Stimulated activated CD4-positive, alpha-beta T cell treated with anti-CD3 and anti-CD28 coated beads, Interleukin-2, amount 100 ng/mL, for 48 hours (primary cell): ENCODE results near the gene POLG2.
A peak's percentile ranks its signal among the peaks of the same experiment; 100 is the strongest.

Source experiments
- DNase-seq, 2 donors: peaks; one replicate each; pipeline ENCODE4 v3.0.0-alpha.2; 2020

The POLG2 gene

GRCh38 chr17:64496786-64497564, at the start of gene POLG2:
Gene POLG2 (minus strand): TSS chr17:64497054. CDS start chr17:64496968, 86 bp downstream.
- DNase-seq: peak; percentile 93

GRCh38 chr17:64544742-64545141, 47.9 kb upstream of the POLG2 start:
- DNase-seq: no peak

GRCh38 chr17:64540118-64540776, 43.4 kb upstream of the POLG2 start:
- no peak for DNase-seq

GRCh38 chr17:64538508-64539130, 41.8 kb upstream of the POLG2 start:
- DNase-seq: no peak

- DNase-seq: no peak
These were observed 40.6 kb upstream of the POLG2 start for GRCh38 chr17:64537488-64537887.

GRCh38 chr17:64536913-64537312, 40.1 kb upstream of the POLG2 start:
- DNase-seq: no peak

GRCh38 chr17:64535357-64535756, 38.5 kb upstream of the POLG2 start:
- no peak for DNase-seq

GRCh38 chr17:64534187-64534586, 37.3 kb upstream of the POLG2 start:
- DNase-seq: no peak

GRCh38 chr17:64533784-64534183, 36.9 kb upstream of the POLG2 start:
- DNase-seq: no peak

- no peak for DNase-seq
These were observed 35.6 kb upstream of the POLG2 start for GRCh38 chr17:64532409-64532808.

GRCh38 chr17:64531955-64532371, 35.1 kb upstream of the POLG2 start:
- DNase-seq: no peak

- DNase-seq: no peak
These were observed 32.4 kb upstream of the POLG2 start for GRCh38 chr17:64529221-64529620.

- DNase-seq: no peak
These were observed 31.1 kb upstream of the POLG2 start for GRCh38 chr17:64527914-64528313.

GRCh38 chr17:64520359-64520758, 23.5 kb upstream of the POLG2 start:
- no peak for DNase-seq

GRCh38 chr17:64519601-64520000, 22.7 kb upstream of the POLG2 start:
- DNase-seq: no peak

GRCh38 chr17:64515829-64516228, 19.0 kb upstream of the POLG2 start:
- no peak for DNase-seq

- no peak for DNase-seq
These were observed 18.6 kb upstream of the POLG2 start for GRCh38 chr17:64515419-64515818.

- no peak for DNase-seq
These were observed 12.3 kb upstream of the POLG2 start for GRCh38 chr17:64509179-64509578.

- DNase-seq: no peak
These were observed 11.8 kb upstream of the POLG2 start for GRCh38 chr17:64508683-64509082.

GRCh38 chr17:64507413-64507782, 10.5 kb upstream of the POLG2 start:
- DNase-seq: no peak

GRCh38 chr17:64506576-64507412, 9.9 kb upstream of the POLG2 start, which contains the start of gene CEP95:
Gene CEP95 (plus strand): TSS chr17:64506977. CDS start chr17:64507098, 121 bp downstream.
- peak; percentile 90 to 91 for DNase-seq

GRCh38 chr17:64506201-64506575, 9.3 kb upstream of the POLG2 start, which contains the start of gene DDX5:
Gene DDX5 (minus strand): TSS chr17:64506289. CDS start chr17:64506119, 170 bp downstream.
- DNase-seq: peak; percentile 95 to 97
